ENCODE data around the gene GPC6.

DNA sequence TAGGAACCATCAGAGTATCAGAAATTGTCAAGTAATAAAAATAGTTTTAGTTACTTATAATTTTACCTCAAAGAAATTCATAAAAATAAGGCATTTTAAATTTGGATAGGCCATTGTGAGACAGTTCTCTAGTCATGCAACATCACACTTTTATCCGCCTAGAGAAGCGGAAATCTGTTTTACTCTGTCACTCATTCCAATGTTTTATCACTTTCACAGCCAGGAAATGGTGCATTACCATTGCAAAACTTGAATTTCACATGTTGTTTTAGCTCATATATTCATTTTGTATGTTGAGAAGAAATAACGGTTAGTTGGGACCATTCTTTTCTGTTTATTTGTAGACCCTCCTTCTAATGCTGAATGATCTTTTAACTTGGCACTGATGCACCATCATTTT lies 427.2 kb downstream of the GPC6 start:
- TF ChIP-seq, protein P1, sequence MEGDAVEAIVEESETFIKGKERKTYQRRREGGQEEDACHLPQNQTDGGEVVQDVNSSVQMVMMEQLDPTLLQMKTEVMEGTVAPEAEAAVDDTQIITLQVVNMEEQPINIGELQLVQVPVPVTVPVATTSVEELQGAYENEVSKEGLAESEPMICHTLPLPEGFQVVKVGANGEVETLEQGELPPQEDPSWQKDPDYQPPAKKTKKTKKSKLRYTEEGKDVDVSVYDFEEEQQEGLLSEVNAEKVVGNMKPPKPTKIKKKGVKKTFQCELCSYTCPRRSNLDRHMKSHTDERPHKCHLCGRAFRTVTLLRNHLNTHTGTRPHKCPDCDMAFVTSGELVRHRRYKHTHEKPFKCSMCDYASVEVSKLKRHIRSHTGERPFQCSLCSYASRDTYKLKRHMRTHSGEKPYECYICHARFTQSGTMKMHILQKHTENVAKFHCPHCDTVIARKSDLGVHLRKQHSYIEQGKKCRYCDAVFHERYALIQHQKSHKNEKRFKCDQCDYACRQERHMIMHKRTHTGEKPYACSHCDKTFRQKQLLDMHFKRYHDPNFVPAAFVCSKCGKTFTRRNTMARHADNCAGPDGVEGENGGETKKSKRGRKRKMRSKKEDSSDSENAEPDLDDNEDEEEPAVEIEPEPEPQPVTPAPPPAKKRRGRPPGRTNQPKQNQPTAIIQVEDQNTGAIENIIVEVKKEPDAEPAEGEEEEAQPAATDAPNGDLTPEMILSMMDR (conservative IDR thresholded peaks at IDR 0.05; ENCODE audit: low read length), result no peak
- TF ChIP-seq EZH2phosphoT487 (IDR thresholded peaks at IDR 0.05; ENCODE audit: borderline replicate concordance), result no peak
